Effector memory CD4-positive, alpha-beta T cell (primary cell): Measurements from ENCODE around the gene TMEM40.

ENCODE experiments used
- DNase-seq, 3 donors: peaks; one replicate each; pipeline ENCODE4 v3.0.0-alpha.2; 2020
- H3K27ac ChIP-seq: 2 replicates; pipeline ENCODE4 v1.7.0; 2013; ENCODE audit warnings: mild to moderate bottlenecking, low read length, moderate library complexity; ENCODE audit not compliant: insufficient read depth, poor library complexity, severe bottlenecking
- H3K27me3 ChIP-seq: replicated peaks from 2 replicates; pipeline ENCODE4 v1.7.0; 2013; ENCODE audit warnings: mild to moderate bottlenecking, low read length; ENCODE audit not compliant: insufficient read depth, control insufficient read depth, poor library complexity, severe bottlenecking
- H3K36me3 ChIP-seq: 2 replicates; pipeline ENCODE4 v1.7.0; 2013; ENCODE audit warnings: mild to moderate bottlenecking, low read length, moderate library complexity; ENCODE audit not compliant: control insufficient read depth, insufficient read depth
- H3K4me1 ChIP-seq: 2 replicates; pipeline ENCODE4 v1.7.0; 2013; ENCODE audit warnings: low read length, mild to moderate bottlenecking; ENCODE audit not compliant: control insufficient read depth, insufficient read depth, poor library complexity, severe bottlenecking
- H3K4me3 ChIP-seq: 2 replicates; pipeline ENCODE4 v1.7.0; 2013; ENCODE audit warnings: low read length, low read depth, mild to moderate bottlenecking; ENCODE audit not compliant: insufficient read depth, poor library complexity, severe bottlenecking
- H3K9me3 ChIP-seq: 2 replicates; pipeline ENCODE4 v1.7.0; 2013; ENCODE audit warnings: mild to moderate bottlenecking, low read length, moderate library complexity; ENCODE audit not compliant: control insufficient read depth

The TMEM40 gene

DNA sequence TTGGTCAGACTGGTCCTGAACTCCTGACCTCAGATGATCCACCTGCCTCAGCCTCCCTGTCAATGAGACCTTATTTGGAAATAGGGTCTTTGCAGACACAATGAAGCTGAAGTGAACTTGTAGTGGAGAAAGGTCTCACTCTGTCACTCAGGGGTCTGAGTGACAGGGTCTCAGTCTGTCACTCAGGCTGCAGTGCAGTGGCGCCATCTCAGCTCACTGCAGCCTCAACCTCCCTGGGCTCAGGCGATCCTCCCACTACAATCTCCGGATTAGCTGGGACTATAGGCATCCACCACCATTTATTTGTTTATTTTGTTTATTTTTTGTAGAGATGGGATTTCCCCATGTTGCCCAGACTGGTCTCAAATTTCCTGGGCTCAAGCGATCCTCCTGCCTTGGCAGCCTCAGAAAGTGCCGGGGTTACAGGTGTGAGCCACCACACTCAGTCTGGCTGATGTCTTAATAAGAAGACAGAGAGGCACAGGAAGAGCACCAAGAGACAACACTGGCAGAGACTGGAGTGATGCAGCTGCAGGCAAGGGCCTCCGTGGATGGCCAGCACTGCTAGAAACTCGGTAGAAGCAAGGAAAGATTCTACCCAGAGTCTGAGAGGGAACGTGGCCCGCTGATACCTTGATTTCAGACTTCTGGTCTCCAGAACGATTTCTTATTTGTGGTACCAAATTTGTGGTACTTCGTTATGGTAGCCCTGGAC lies 68.9 kb downstream of the TMEM40 start:
- Histone ChIP-seq H3K36me3 (no peaks in the 10 kb centered on the region), H3K27me3 (no peaks in the 10 kb centered on the region), H3K4me1 (no peaks in the 10 kb centered on the region), H3K9me3 (no peaks in the 10 kb centered on the region), H3K27ac (no peak overlapping the region), H3K4me3 (no peak overlapping the region)
- DNase-seq, result no peak

- H3K36me3 ChIP-seq, result no peaks in the 10 kb centered on the region
- no peaks in the 10 kb centered on the region for H3K4me1 ChIP-seq
- DNase-seq, result no peak
- H3K27me3 ChIP-seq, result no peaks in the 10 kb centered on the region
- H3K27ac ChIP-seq, result no peak overlapping the region
- H3K9me3 ChIP-seq, result no peaks in the 10 kb centered on the region
- H3K4me3 ChIP-seq, result no peak overlapping the region
Observed at GRCh38 chr3:12687948-12688347, 71.1 kb downstream of the TMEM40 start.

- H3K27ac ChIP-seq, result no peak overlapping the region
- H3K4me1 ChIP-seq, result no peaks in the 10 kb centered on the region
- H3K4me3 ChIP-seq, result no peak overlapping the region
- no peaks in the 10 kb centered on the region for H3K36me3 ChIP-seq
- H3K27me3 ChIP-seq, result no peaks in the 10 kb centered on the region
- DNase-seq, result no peak
- no peaks in the 10 kb centered on the region for H3K9me3 ChIP-seq
Observed at GRCh38 chr3:12686096-12686495, 73.0 kb downstream of the TMEM40 start.
